IPS DF 6.9 (cell line): Measurements from ENCODE around the gene CDS1.

Source experiments
- DNase-seq: peaks from one replicate; pipeline ENCODE4 v3.0.0-alpha.2; 2013; ENCODE audit warnings: low read depth, low spot score
- H3K27ac ChIP-seq: one replicate; pipeline ENCODE4 v1.5.1; 2013; ENCODE audit warnings: low read length, control low read depth
- H3K27me3 ChIP-seq: 2 replicates; pipeline ENCODE4 v1.6.1; 2013; ENCODE audit warnings: mild to moderate bottlenecking, low read length; ENCODE audit not compliant: control insufficient read depth, insufficient read depth
- H3K36me3 ChIP-seq: 2 replicates; pipeline ENCODE4 v1.6.1; 2013; ENCODE audit warnings: low read length; ENCODE audit not compliant: control insufficient read depth, insufficient read depth
- H3K4me1 ChIP-seq: 2 replicates; pipeline ENCODE4 v1.6.1; 2013; ENCODE audit warnings: low read length; ENCODE audit not compliant: control insufficient read depth, insufficient read depth
- H3K4me3 ChIP-seq: 2 replicates; pipeline ENCODE4 v1.5.1; 2013; ENCODE audit warnings: mild to moderate bottlenecking, low read length
- H3K9me3 ChIP-seq: 2 replicates; pipeline ENCODE4 v1.6.1; 2013; ENCODE audit warnings: low read length, inconsistent platforms; ENCODE audit not compliant: control insufficient read depth, insufficient read depth
- WGBS: extraction: QIAGEN DNeasy Blood & Tissue Kit; methylation state at CpG from one replicate; pipeline ENCODE4 v1.1.7; 2013; ENCODE audit warnings: mixed read lengths, missing lambda C conversion rate; ENCODE audit not compliant: insufficient read length, insufficient coverage; 5-methylcytosine and 5-hydroxymethylcytosine counted together

The CDS1 gene

GRCh38 chr4:84697615-84698201, 114.8 kb downstream of the CDS1 start:
- WGBS, result no CpG with 5 or more reads among the region's 4 CpGs
- Histone ChIP-seq H3K4me1 (no peaks in the 10 kb centered on the region), H3K9me3 (no peaks in the 10 kb centered on the region), H3K27me3 (no peaks in the 10 kb centered on the region), H3K4me3 (no peak overlapping the region), H3K27ac (no peak overlapping the region), H3K36me3 (peaks cover 5% of the 10 kb centered on the region; the same call in 1 of the 2 replicates)
- no peak for DNase-seq

- no peaks in the 10 kb centered on the region for H3K27me3 ChIP-seq
- H3K4me1 ChIP-seq, result no peaks in the 10 kb centered on the region
- H3K27ac ChIP-seq, result no peak overlapping the region
- H3K36me3 ChIP-seq, result peaks cover 5% of the 10 kb centered on the region; the same call in 1 of the 2 replicates
- no CpG with 5 or more reads among the region's 6 CpGs for WGBS
- no peaks in the 10 kb centered on the region for H3K9me3 ChIP-seq
- H3K4me3 ChIP-seq, result no peak overlapping the region
- DNase-seq, result no peak
These were observed 116.2 kb downstream of the CDS1 start for GRCh38 chr4:84699001-84699671.
